HCT116 (cell line): ENCODE measurements around the gene NMU. TPM values are rescaled to one million over a fixed set of nuclear protein-coding genes. Genes with fewer than 3 reads are reported as not detected.

Source experiments
- ATAC-seq: fragments of 200-7000 bp; cut with Tn5 transposase; 2 replicates; pipeline ENCODE4 v1.9.1; 2020; ENCODE audit warnings: mild to moderate bottlenecking, moderate library complexity
- BruUV-seq: library from RNA; stranded (reverse); fragments of 400-500 nt; replicated peaks from 2 replicates; lab custom pipeline; 2021; lab: Mats Ljungman, UMichigan
- CTCF ChIA-PET: fragments of 300-600 bp; sonication (Branson Sonifier 250); formaldehyde crosslinking; loops from one replicate; lab custom pipeline; 2021; ENCODE audit warnings: antibody characterized with exemption; lab: Charles Lee
- POLR2A ChIA-PET: fragments of 300-600, 350-600 bp; sonication (Branson Sonifier 250); formaldehyde crosslinking; loops from one replicate; lab custom pipeline; 2021; ENCODE audit warnings: antibody characterized with exemption; lab: Charles Lee
- RAD21 ChIA-PET, 2 experiments: fragments of 300-600 bp; sonication (Branson Sonifier 250); formaldehyde crosslinking; loops; one replicate each; lab custom pipeline; 2023; ENCODE audit warnings: low total read pairs in 2 of 2; ENCODE audit not compliant: uncharacterized antibody in 2 of 2, unreplicated experiment in 2 of 2, low non-redundant PET in 1 of 2; lab: Charles Lee
- DNase-seq: peaks from one replicate; pipeline ENCODE4 v3.0.0-alpha.2; 2010; ENCODE audit warnings: low read depth, low spot score
- H2AFZ ChIP-seq: fragments of 200-600 bp; shearing (Covaris generic), sonication (generic); 2 replicates; pipeline ENCODE4 v1.6.1; 2017; ENCODE audit warnings: low read depth, mixed run types, mixed read lengths, antibody characterized with exemption, low read length; ENCODE audit not compliant: poor library complexity, severe bottlenecking
- H3K27ac ChIP-seq: 2 replicates; pipeline ENCODE4 v1.5.1; 2012; ENCODE audit warnings: low read depth, low read length
- H3K27me3 ChIP-seq: fragments of 200-600 bp; sonication (generic); 2 replicates; pipeline ENCODE4 v1.6.1; 2016; ENCODE audit warnings: mixed run types, low read length, mixed read lengths; ENCODE audit not compliant: insufficient read depth
- H3K36me3 ChIP-seq, 2 experiments: fragments of 200-500 bp in 1 of 2; fragments of 200-600 bp in 1 of 2; sonication (Bioruptor generic) in 1 of 2; sonication (generic) in 1 of 2; 2 replicates each; pipeline versions ENCODE4 v1.5.1 to v1.6.1; 2014 to 2016; ENCODE audit warnings: low read length in 2 of 2, inconsistent platforms in 1 of 2, mixed read lengths in 1 of 2, mixed run types in 1 of 2; ENCODE audit not compliant: insufficient read depth in 2 of 2, control insufficient read depth in 1 of 2
- H3K4me1 ChIP-seq, 2 experiments: fragments of 200-600 bp in 1 of 2; sonication (generic) in 1 of 2; 2 replicates each; pipeline versions ENCODE4 v1.5.1 to v1.6.1; 2012 to 2017; ENCODE audit warnings: low read length in 2 of 2, inconsistent platforms in 1 of 2, mild to moderate bottlenecking in 1 of 2, mixed read lengths in 1 of 2, mixed run types in 1 of 2, moderate library complexity in 1 of 2; ENCODE audit not compliant: insufficient read depth in 2 of 2, control insufficient read depth in 1 of 2
- H3K4me2 ChIP-seq: fragments of 200-600 bp; sonication (generic); 2 replicates; pipeline ENCODE4 v1.6.1; 2017; ENCODE audit warnings: mixed run types, low read length, mixed read lengths
- H3K4me3 ChIP-seq, 2 experiments: fragments of 200-600 bp in 1 of 2; sonication (generic) in 1 of 2; replicated peaks in 1 of 2; 2 replicates each; pipeline ENCODE4 v1.5.1; 2011 to 2016; ENCODE audit warnings: low read length in 2 of 2, control low read depth in 1 of 2, low read depth in 1 of 2, mild to moderate bottlenecking in 1 of 2, mixed read lengths in 1 of 2, mixed run types in 1 of 2
- H3K79me2 ChIP-seq: fragments of 200-600 bp; sonication (generic); 2 replicates; pipeline ENCODE4 v1.6.1; 2017; ENCODE audit warnings: mild to moderate bottlenecking, mixed run types, low read length, moderate library complexity, mixed read lengths; ENCODE audit not compliant: insufficient read depth
- H3K9ac ChIP-seq: fragments of 200-600 bp; sonication (generic); 2 replicates; pipeline ENCODE4 v1.6.1; 2016; ENCODE audit warnings: low read length, mixed read lengths
- H3K9me2 ChIP-seq: fragments of 200-600 bp; sonication (generic), shearing (Covaris generic); 2 replicates; pipeline ENCODE4 v1.6.1; 2017; ENCODE audit warnings: mixed run types, mild to moderate bottlenecking, moderate library complexity; ENCODE audit not compliant: insufficient read depth
- H3K9me3 ChIP-seq, 2 experiments: fragments of 200-500 bp in 1 of 2; fragments of 200-600 bp in 1 of 2; sonication (Bioruptor generic) in 1 of 2; sonication (generic) in 1 of 2; 2 replicates each; pipeline ENCODE4 v1.6.1; 2014 to 2017; ENCODE audit warnings: low read length in 2 of 2, mixed read lengths in 2 of 2, inconsistent platforms in 1 of 2, low read depth in 1 of 2, mild to moderate bottlenecking in 1 of 2, mixed run types in 1 of 2, moderate library complexity in 1 of 2; ENCODE audit not compliant: control insufficient read depth in 1 of 2, insufficient read depth in 1 of 2
- H4K20me1 ChIP-seq: fragments of 200-600 bp; sonication (generic), shearing (Covaris generic); 2 replicates; pipeline ENCODE4 v1.6.1; 2017; ENCODE audit warnings: mixed run types, mild to moderate bottlenecking, moderate library complexity; ENCODE audit not compliant: insufficient read depth
- ATF3 ChIP-seq: IDR thresholded peaks from 2 replicates; pipeline ENCODE4 v1.6.1; 2012
- CBX3 ChIP-seq: IDR thresholded peaks from 2 replicates; pipeline ENCODE4 v1.6.1; 2012; ENCODE audit warnings: low read depth
- ELF1 ChIP-seq: IDR thresholded peaks from 2 replicates; pipeline ENCODE4 v1.6.1; 2012; ENCODE audit warnings: low read depth, borderline replicate concordance
- FOSL1 ChIP-seq: IDR thresholded peaks from 2 replicates; pipeline ENCODE4 v1.6.1; 2012; ENCODE audit warnings: low read depth
- JUND ChIP-seq: IDR thresholded peaks from 2 replicates; pipeline ENCODE4 v1.6.1; 2012
- POLR2A ChIP-seq: IDR thresholded peaks from 2 replicates; pipeline ENCODE4 v1.7.0; 2011; ENCODE audit warnings: borderline replicate concordance; ENCODE audit not compliant: insufficient read depth, insufficient read length; ENCODE audit errors: extremely low read depth
- POLR2AphosphoS5 ChIP-seq: IDR thresholded peaks from 2 replicates; pipeline ENCODE4 v1.6.1; 2011; ENCODE audit warnings: mild to moderate bottlenecking, low read depth, low read length, moderate library complexity
- RAD21 ChIP-seq: IDR thresholded peaks from 2 replicates; pipeline ENCODE4 v1.6.1; 2012; ENCODE audit warnings: low read depth, mild to moderate bottlenecking
- TCF7L2 ChIP-seq: IDR thresholded peaks from 2 replicates; pipeline ENCODE4 v1.7.0; 2011; ENCODE audit warnings: borderline replicate concordance, inconsistent platforms; ENCODE audit not compliant: insufficient read depth, insufficient read length; ENCODE audit errors: extremely low read depth
- ZFX ChIP-seq: fragments of 450-650 bp; IDR thresholded peaks from 2 replicates; pipeline ENCODE4 v1.6.1; 2017
- ZNF274 ChIP-seq: fragments of 200-500 bp; sonication (Bioruptor generic); IDR thresholded peaks from 2 replicates; pipeline ENCODE4 v1.6.1; 2014; ENCODE audit warnings: mild to moderate bottlenecking, low read depth, low read length, inconsistent platforms
- intact Hi-C: fragments of 100-400 bp; cut with micrococcal nuclease; formaldehyde crosslinking; loops from 2 replicates; pipeline ENCODE4 v1.10.0; 2022
- total RNA-seq: library from RNA; stranded (reverse); gene quantifications from one replicate; pipeline ENCODE4 v1.2.1, GENCODE V29; 2021; ENCODE audit not compliant: unreplicated experiment
- TF ChIP-seq, protein P1 (sequence below): IDR thresholded peaks from 2 replicates; pipeline ENCODE4 v1.6.1; 2012

Gene NMU
- total RNA-seq, 1 experiment from 2014 or later, result 81.1 TPM

GRCh38 chr4:55578341-55579010 is 57.6 kb downstream of the NMU start (continued):
- TF ChIP-seq POLR2AphosphoS5 (no peak), ATF3 (no peak), JUND (no peak), ZFX (no peak), POLR2A (no peak), RAD21 (no peak), ZNF274 (no peak), TCF7L2 (no peak), FOSL1 (no peak)
- TF ChIP-seq, protein P1, sequence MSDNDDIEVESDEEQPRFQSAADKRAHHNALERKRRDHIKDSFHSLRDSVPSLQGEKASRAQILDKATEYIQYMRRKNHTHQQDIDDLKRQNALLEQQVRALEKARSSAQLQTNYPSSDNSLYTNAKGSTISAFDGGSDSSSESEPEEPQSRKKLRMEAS, result no peak

DNA sequence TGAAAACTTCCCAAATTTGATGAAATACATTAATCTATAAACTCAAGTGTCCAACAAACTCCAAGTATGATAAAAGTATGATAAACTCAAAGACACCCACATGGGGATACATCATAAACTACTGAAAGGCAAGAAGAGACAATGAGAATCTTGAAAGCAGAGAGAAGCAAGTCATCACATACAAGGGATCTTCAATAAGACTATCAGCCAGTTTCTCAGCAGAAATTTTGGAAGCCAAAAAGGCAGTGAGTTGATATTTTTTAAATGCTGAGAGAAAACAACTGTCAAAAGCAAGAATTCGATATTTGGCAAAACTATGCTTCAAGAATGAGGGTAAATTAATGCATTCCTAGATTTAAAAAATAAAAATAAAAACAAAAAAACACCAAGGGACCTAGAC is 60.6 kb downstream of the NMU start:
- no peak for DNase-seq
- Histone ChIP-seq H3K36me3 (no peaks in the 10 kb centered on the region), H3K4me3 (no peak overlapping the region), H2AFZ (no peak overlapping the region), H3K9me3 (peaks cover 0 to 5% of the 10 kb centered on the region in 2 experiments; a peak in 1 of 4 replicates), H3K4me2 (no peak overlapping the region), H3K9ac (no peak overlapping the region), H3K27me3 (no peaks in the 10 kb centered on the region), H4K20me1 (no peaks in the 10 kb centered on the region), H3K4me1 (0 out of 4 replicates have a peak, but pooled peaks cover 0 to 3% of the 10 kb centered on the region in 2 experiments), H3K9me2 (no peaks in the 10 kb centered on the region), H3K27ac (no peak overlapping the region), H3K79me2 (no peaks in the 10 kb centered on the region)
- POLR2A ChIA-PET, result no interaction called here
- intact Hi-C loops, result no loop called here
- CTCF ChIA-PET, result no interaction called here
- BruUV-seq, result no TSS peak
- RAD21 ChIA-PET, result no interaction called here
- no peak for ATAC-seq
- TF ChIP-seq ELF1, result no peak
- TF ChIP-seq CBX3, result peak; percentile 92
